ENCODE data around the gene PTPRE.

PTPRE gene

GRCh38 chr10:128029290-128029651 lies 122.4 kb downstream of the PTPRE start:
- no peak for DNase-seq

- DNase-seq, result no peak
Measured at GRCh38 chr10:128029731-128030369, 122.9 kb downstream of the PTPRE start.

GRCh38 chr10:128030498-128031072 lies 123.7 kb downstream of the PTPRE start:
- no peak for DNase-seq

GRCh38 chr10:128031216-128031615 lies 124.3 kb downstream of the PTPRE start:
- DNase-seq, result no peak

- DNase-seq, result no peak
Measured at GRCh38 chr10:128032466-128032865, 125.6 kb downstream of the PTPRE start.

GRCh38 chr10:128035557-128035973 lies 128.7 kb downstream of the PTPRE start:
- DNase-seq, result no peak

- DNase-seq, result no peak
Measured at GRCh38 chr10:128036011-128036615, 129.2 kb downstream of the PTPRE start.

GRCh38 chr10:128036746-128037543 lies 130.0 kb downstream of the PTPRE start:
- DNase-seq, result no peak

- no peak for DNase-seq
Measured at GRCh38 chr10:128040096-128040495, 133.2 kb downstream of the PTPRE start.

- no peak for DNase-seq
Measured at GRCh38 chr10:128040681-128041080, 133.8 kb downstream of the PTPRE start.

- DNase-seq, result no peak
Measured at GRCh38 chr10:128042131-128042610, 135.3 kb downstream of the PTPRE start.

- no peak for DNase-seq
Measured at GRCh38 chr10:128043259-128044045, 136.5 kb downstream of the PTPRE start.

- DNase-seq, result no peak
Measured at GRCh38 chr10:128044186-128044585, 137.3 kb downstream of the PTPRE start.

GRCh38 chr10:128044961-128045832 lies 138.3 kb downstream of the PTPRE start:
- no peak for DNase-seq

GRCh38 chr10:128045833-128046120 lies 138.9 kb downstream of the PTPRE start:
- DNase-seq, result no peak

- DNase-seq, result no peak
Measured at GRCh38 chr10:128046156-128046952, 139.5 kb downstream of the PTPRE start.

GRCh38 chr10:128046953-128047290 lies 140.0 kb downstream of the PTPRE start:
- no peak for DNase-seq

- DNase-seq, result no peak
Measured at GRCh38 chr10:128047351-128047750, 140.4 kb downstream of the PTPRE start.

- DNase-seq, result peak; percentile 15
Measured at GRCh38 chr10:128047991-128048818, 141.3 kb downstream of the PTPRE start.

GRCh38 chr10:128048819-128049210 lies 141.9 kb downstream of the PTPRE start:
- DNase-seq, result no peak

Data from NCI-H1105 (cell line).